Measurements from ENCODE around the gene ENO3. TPM values are rescaled to one million over a fixed set of nuclear protein-coding genes. Genes with fewer than 3 reads are reported as not detected.
"Not testable (repeated sequence)": the region's sequence is repeated elsewhere in the genome, so short reads cannot be mapped to it uniquely, and the experiment has no call there.

ENO3 gene
- total and polyA plus RNA-seq, 12 donors = 1.6 to 76.6 (median 5.3) TPM

GRCh38 chr17:4913994-4914393 is 36.9 kb upstream of the ENO3 start:
- Histone ChIP-seq H3K27ac (no peak overlapping the region), H3K27me3 (no peaks in the 10 kb centered on the region), H3K36me3 (replicated peaks in 1 of 2) (no peaks in the 10 kb centered on the region), H3K4me3 (no peak overlapping the region), H3K9me3 (replicated peaks in 1 of 3) (no peaks in the 10 kb centered on the region), H3K4me1 (replicated peaks in 1 of 2) (peaks cover 0 to 3% of the 10 kb centered on the region in 2 donors)
- WGBS, 4 donors = 83 to 91% (median 84%) methylated on average over 1 of the region's 1 CpG
- intact Hi-C loops (cut with DNase I) = loop anchor here in 1 of 2 donors (5.0 kb wide), 1 partner anchor 148 kb away; no protein-coding TSS in a partner anchor
- no peak for DNase-seq
- TF ChIP-seq POLR2A (IDR thresholded peaks at IDR 0.05) (no peak), CTCF (IDR thresholded peaks at IDR 0.05) (no peak)

- intact Hi-C loops (cut with DNase I) = loop anchor here in 1 of 2 donors (5.0 kb wide), 1 partner anchor 148 kb away; no protein-coding TSS in a partner anchor
- not testable (repeated sequence) for H3K9me3 ChIP-seq (replicated peaks in 1 of 3); H3K27me3 ChIP-seq; H3K27ac ChIP-seq; H3K36me3 ChIP-seq (replicated peaks in 1 of 2); H3K4me3 ChIP-seq; DNase-seq; H3K4me1 ChIP-seq (replicated peaks in 1 of 2)
- WGBS, 4 donors = 76 to 86% (median 79%) methylated on average over 4 of the region's 4 CpGs
Measured at GRCh38 chr17:4914551-4914950, 36.4 kb upstream of the ENO3 start.

- intact Hi-C loops (cut with DNase I) = no loop called here
Measured at GRCh38 chr17:4919511-4920047, 31.3 kb upstream of the ENO3 start.

GRCh38 chr17:4920351-4921048 is 30.4 kb upstream of the ENO3 start:
- no peaks in the 10 kb centered on the region for H3K36me3 ChIP-seq (replicated peaks in 1 of 2)
- H3K4me1 ChIP-seq (replicated peaks in 1 of 2) = no peaks in the 10 kb centered on the region
- no peaks in the 10 kb centered on the region for H3K27me3 ChIP-seq
- no peaks in the 10 kb centered on the region for H3K9me3 ChIP-seq (replicated peaks in 1 of 3)
- no peak overlapping the region for H3K27ac ChIP-seq
- WGBS, 4 donors = 74 to 83% (median 79%) methylated on average over 10 of the region's 10 CpGs
- intact Hi-C loops (cut with DNase I) = no loop called here
- DNase-seq = peak in 1 of 7 donors; percentile 35
- TF ChIP-seq CTCF (IDR thresholded peaks at IDR 0.05) (no peak), POLR2A (IDR thresholded peaks at IDR 0.05) (no peak)
- H3K4me3 ChIP-seq = no peak overlapping the region

More at GRCh38 chr17:4919511-4920047, 31.3 kb upstream of the ENO3 start:
- no peak for TF ChIP-seq CTCF (IDR thresholded peaks at IDR 0.05)
- TF ChIP-seq POLR2A (IDR thresholded peaks at IDR 0.05) = no peak
- H3K4me1 ChIP-seq (replicated peaks in 1 of 2) = no peaks in the 10 kb centered on the region
- H3K27ac ChIP-seq = no peak overlapping the region
- H3K27me3 ChIP-seq = no peaks in the 10 kb centered on the region
- DNase-seq = no peak
- H3K9me3 ChIP-seq (replicated peaks in 1 of 3) = no peaks in the 10 kb centered on the region
- no peaks in the 10 kb centered on the region for H3K36me3 ChIP-seq (replicated peaks in 1 of 2)
- no peak overlapping the region for H3K4me3 ChIP-seq
- WGBS, 4 donors = 74 to 77% (median 76%) methylated on average over 8 of the region's 8 CpGs

- intact Hi-C loops (cut with DNase I) = no loop called here
- WGBS, 4 donors = 78 to 90% (median 88%) methylated on average over 4 of the region's 4 CpGs
Measured at GRCh38 chr17:4921320-4921719, 29.6 kb upstream of the ENO3 start.

More at GRCh38 chr17:4921320-4921719, 29.6 kb upstream of the ENO3 start:
- H3K4me1 ChIP-seq (replicated peaks in 1 of 2) = no peaks in the 10 kb centered on the region
- no peak for DNase-seq
- H3K4me3 ChIP-seq = no peak overlapping the region
- no peak overlapping the region for H3K27ac ChIP-seq
- H3K36me3 ChIP-seq (replicated peaks in 1 of 2) = no peaks in the 10 kb centered on the region
- H3K9me3 ChIP-seq (replicated peaks in 1 of 3) = no peaks in the 10 kb centered on the region
- TF ChIP-seq CTCF (IDR thresholded peaks at IDR 0.05) = no peak
- no peak for TF ChIP-seq POLR2A (IDR thresholded peaks at IDR 0.05)
- no peaks in the 10 kb centered on the region for H3K27me3 ChIP-seq
